B cell (primary cell): ENCODE results near the gene CASP12. TPM values are rescaled to one million over a fixed set of nuclear protein-coding genes. Genes with fewer than 3 reads are reported as not detected.

Experiments
- ATAC-seq: fragments of 200-7000 bp; cut with Tn5 transposase; one replicate; pipeline ENCODE4 v1.10.0; 2021; ENCODE audit warnings: low read depth, mild to moderate bottlenecking, moderate number of reproducible peaks, moderate library complexity
- CTCF ChIA-PET: fragments of 350-600 bp; sonication (Branson Sonifier 250); formaldehyde crosslinking; loops from one replicate; lab custom pipeline; 2021; ENCODE audit warnings: antibody characterized with exemption, inconsistent platforms; lab: Charles Lee
- POLR2A ChIA-PET: fragments of 350-600 bp; sonication (Branson Sonifier 250); formaldehyde crosslinking; loops from one replicate; lab custom pipeline; 2021; ENCODE audit warnings: antibody characterized with exemption; lab: Charles Lee
- DNase-seq: peaks from one replicate; pipeline ENCODE4 v3.0.0; 2013
- H2AFZ ChIP-seq: 2 replicates; pipeline ENCODE4 v1.6.1; 2012; ENCODE audit warnings: mild to moderate bottlenecking, low read depth, low read length; ENCODE audit not compliant: insufficient read depth, poor library complexity, severe bottlenecking
- H3K27ac ChIP-seq, 2 donors: 1 replicate in 1 of 2; 2 replicates in 1 of 2; pipeline ENCODE4 v1.5.1; 2012 to 2013; ENCODE audit warnings: low read length in 2 of 2, mild to moderate bottlenecking in 2 of 2, moderate library complexity in 1 of 2
- H3K27me3 ChIP-seq, 4 experiments: fragments of 200-600 bp in 1 of 4; sonication (generic) in 1 of 4; replicated peaks in 1 of 4; 1 replicate in 2 of 4; 2 replicates in 2 of 4; pipeline versions ENCODE4 v1.6.1 to v1.7.0; 2013 to 2016; ENCODE audit warnings: low read length in 3 of 4, mild to moderate bottlenecking in 2 of 4, mixed read lengths in 1 of 4, moderate library complexity in 1 of 4; ENCODE audit not compliant: insufficient read depth in 4 of 4, control insufficient read depth in 3 of 4; ENCODE audit errors: control extremely low read depth in 1 of 4
- H3K36me3 ChIP-seq, 2 experiments: replicated peaks in 1 of 2; 1 replicate in 1 of 2; 2 replicates in 1 of 2; pipeline versions ENCODE4 v1.6.1 to v1.7.1; 2013; ENCODE audit warnings: low read length in 1 of 2; ENCODE audit not compliant: insufficient read depth in 2 of 2, control insufficient read depth in 1 of 2; ENCODE audit errors: control extremely low read depth in 1 of 2, extremely low read depth in 1 of 2
- H3K4me1 ChIP-seq, 2 donors: fragments of 200-600 bp in 1 of 2; sonication (generic) in 1 of 2; 1 replicate in 1 of 2; 2 replicates in 1 of 2; pipeline versions ENCODE4 v1.5.1 to v1.6.1; 2013 to 2017; ENCODE audit warnings: low read length in 2 of 2; ENCODE audit not compliant: control insufficient read depth in 2 of 2, insufficient read depth in 2 of 2
- H3K4me2 ChIP-seq: replicated peaks from 2 replicates; pipeline ENCODE3; 2012; ENCODE audit warnings: mild to moderate bottlenecking, low read depth, low read length; ENCODE audit not compliant: poor library complexity, severe bottlenecking
- H3K4me3 ChIP-seq, 5 experiments: fragments of 200-600 bp in 1 of 5; sonication (generic) in 1 of 5; 1 replicate in 3 of 5; 2 replicates in 2 of 5; pipeline versions ENCODE4 v1.5.1 to v1.7.0; 2011 to 2016; ENCODE audit warnings: low read length in 4 of 5, mild to moderate bottlenecking in 4 of 5, low read depth in 2 of 5, control low read depth in 1 of 5, moderate library complexity in 1 of 5; ENCODE audit not compliant: insufficient read depth in 1 of 5; ENCODE audit errors: control extremely low read depth in 1 of 5, extremely low read depth in 1 of 5
- H3K79me2 ChIP-seq: fragments of 200-600 bp; sonication (generic); one replicate; pipeline ENCODE4 v1.6.0; 2016; ENCODE audit warnings: low read length; ENCODE audit not compliant: control insufficient read depth, insufficient read depth
- H3K9ac ChIP-seq: fragments of 200-600 bp; sonication (generic); 2 replicates; pipeline ENCODE4 v1.6.1; 2017; ENCODE audit warnings: mild to moderate bottlenecking, low read length, moderate library complexity
- H3K9me3 ChIP-seq, 3 donors: one replicate each; pipeline versions ENCODE4 v1.6.1 to v1.7.1; 2013; ENCODE audit warnings: low read length in 2 of 3; ENCODE audit not compliant: control insufficient read depth in 2 of 3, insufficient read depth in 1 of 3; ENCODE audit errors: control extremely low read depth in 1 of 3
- H4K20me1 ChIP-seq: 2 replicates; pipeline ENCODE4 v1.6.0; 2012; ENCODE audit warnings: mild to moderate bottlenecking, low read length; ENCODE audit not compliant: insufficient read depth, control insufficient read depth, poor library complexity, severe bottlenecking
- H3K27ac Mint-ChIP-seq: one replicate; pipeline ENCODE4 v1.8.0; 2021; ENCODE audit warnings: mixed read lengths
- H3K27me3 Mint-ChIP-seq: one replicate; pipeline ENCODE4 v1.8.0; 2021; ENCODE audit warnings: mixed read lengths
- H3K4me1 Mint-ChIP-seq: one replicate; pipeline ENCODE4 v1.8.0; 2021; ENCODE audit warnings: mixed read lengths
- H3K4me3 Mint-ChIP-seq: one replicate; pipeline ENCODE4 v1.8.0; 2021; ENCODE audit warnings: mixed read lengths
- H3K9me3 Mint-ChIP-seq: one replicate; pipeline ENCODE4 v1.8.0; 2022; ENCODE audit warnings: mixed read lengths; ENCODE audit not compliant: insufficient read depth
- EZH2 ChIP-seq: IDR thresholded peaks from 2 replicates; pipeline ENCODE4 v1.6.1; 2012; ENCODE audit warnings: borderline replicate concordance, low read depth, mild to moderate bottlenecking, moderate library complexity, low read length; ENCODE audit not compliant: insufficient read depth, poor library complexity, severe bottlenecking
- whole genome bisulfite sequencing: methylation state at CpG from one replicate; pipeline ENCODE4 v1.1.5; 2013; ENCODE audit warnings: missing lambda C conversion rate; ENCODE audit not compliant: insufficient coverage; 5-methylcytosine and 5-hydroxymethylcytosine counted together
- intact Hi-C: fragments of 100-400 bp; cut with micrococcal nuclease; formaldehyde crosslinking; loops from one replicate; pipeline ENCODE4 v1.10.0; 2022
- polyA plus RNA-seq: library from polyadenylated mRNA; depleted of rRNA; stranded (reverse); fragments of >200 nt; gene quantifications from 2 replicates; pipeline ENCODE4 v1.2.3, GENCODE V29; 2012
- total RNA-seq, 2 donors: library from RNA; stranded (reverse); fragments of 120-200 nt in 1 of 2; gene quantifications; 1 replicate in 1 of 2; 2 replicates in 1 of 2; pipeline versions ENCODE4 v1.2.3 to v1.2.4, GENCODE V29; 2013 to 2022
- TF ChIP-seq, protein P1 (sequence below): fragments of 200-600 bp; IDR thresholded peaks from one replicate; pipeline ENCODE4 v1.8.0; 2022; ENCODE audit warnings: antibody characterized with exemption, mild to moderate bottlenecking

The CASP12 gene
- total and polyA plus RNA-seq, 2 donors (not counting 1 experiment from before 2014, with no cell fraction given): 0.09 TPM; not detected in 1

DNA sequence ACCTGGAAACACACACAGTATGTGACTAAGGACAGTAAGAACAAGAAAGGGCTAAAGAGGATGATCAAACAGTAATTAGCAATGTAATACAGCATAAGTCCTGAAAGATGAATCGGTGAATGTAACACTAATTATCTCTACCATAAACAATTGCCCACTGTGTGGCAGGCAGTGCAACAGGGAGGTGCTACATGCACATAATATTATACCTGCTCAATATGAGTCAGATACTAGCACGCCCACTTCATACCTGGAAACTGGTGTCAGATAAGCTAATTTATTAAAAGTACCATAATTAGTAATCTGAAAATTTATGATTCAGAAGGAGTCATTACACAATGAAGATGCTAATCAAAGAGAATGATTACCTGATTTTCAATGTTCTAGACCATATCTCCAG is 14.9 kb downstream of the CASP12 start:
- Mint-ChIP-seq H3K27ac (no peak overlapping the region), H3K4me1 (peaks cover 40% of the 10 kb centered on the region), H3K9me3 (no peaks in the 10 kb centered on the region), H3K27me3 (no peaks in the 10 kb centered on the region), H3K4me3 (no peak overlapping the region)
- no peak for ATAC-seq
- Histone ChIP-seq H3K4me2 (no peak overlapping the region), H3K9ac (no peak overlapping the region), H2AFZ (no peak overlapping the region), H3K36me3 (no peaks in the 10 kb centered on the region), H3K27me3 (no peaks in the 10 kb centered on the region), H3K27ac (no peak overlapping the region), H4K20me1 (no peaks in the 10 kb centered on the region), H3K4me1 (peaks cover 11 to 12% of the 10 kb centered on the region in 2 donors), H3K9me3 (peaks cover 0 to 2% (median 0%) of the 10 kb centered on the region in 3 donors), H3K79me2 (no peaks in the 10 kb centered on the region), H3K4me3 (no peak overlapping the region)
- no peak for DNase-seq
- ChIA-PET CTCF (interaction anchor here (0.9 kb wide), 1 partner anchor 15 kb away, joined by 3 read pairs; the partner anchor contains the start of gene CASP12), POLR2A (no interaction called here)
- intact Hi-C loops: loop anchor here (5.0 kb wide), 2 partner anchors 34 to 41 kb away; no protein-coding TSS in a partner anchor
- no CpG with 5 or more reads among the region's 2 CpGs for WGBS
- no peak for TF ChIP-seq EZH2
- TF ChIP-seq, protein P1, sequence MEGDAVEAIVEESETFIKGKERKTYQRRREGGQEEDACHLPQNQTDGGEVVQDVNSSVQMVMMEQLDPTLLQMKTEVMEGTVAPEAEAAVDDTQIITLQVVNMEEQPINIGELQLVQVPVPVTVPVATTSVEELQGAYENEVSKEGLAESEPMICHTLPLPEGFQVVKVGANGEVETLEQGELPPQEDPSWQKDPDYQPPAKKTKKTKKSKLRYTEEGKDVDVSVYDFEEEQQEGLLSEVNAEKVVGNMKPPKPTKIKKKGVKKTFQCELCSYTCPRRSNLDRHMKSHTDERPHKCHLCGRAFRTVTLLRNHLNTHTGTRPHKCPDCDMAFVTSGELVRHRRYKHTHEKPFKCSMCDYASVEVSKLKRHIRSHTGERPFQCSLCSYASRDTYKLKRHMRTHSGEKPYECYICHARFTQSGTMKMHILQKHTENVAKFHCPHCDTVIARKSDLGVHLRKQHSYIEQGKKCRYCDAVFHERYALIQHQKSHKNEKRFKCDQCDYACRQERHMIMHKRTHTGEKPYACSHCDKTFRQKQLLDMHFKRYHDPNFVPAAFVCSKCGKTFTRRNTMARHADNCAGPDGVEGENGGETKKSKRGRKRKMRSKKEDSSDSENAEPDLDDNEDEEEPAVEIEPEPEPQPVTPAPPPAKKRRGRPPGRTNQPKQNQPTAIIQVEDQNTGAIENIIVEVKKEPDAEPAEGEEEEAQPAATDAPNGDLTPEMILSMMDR: no peak

DNA sequence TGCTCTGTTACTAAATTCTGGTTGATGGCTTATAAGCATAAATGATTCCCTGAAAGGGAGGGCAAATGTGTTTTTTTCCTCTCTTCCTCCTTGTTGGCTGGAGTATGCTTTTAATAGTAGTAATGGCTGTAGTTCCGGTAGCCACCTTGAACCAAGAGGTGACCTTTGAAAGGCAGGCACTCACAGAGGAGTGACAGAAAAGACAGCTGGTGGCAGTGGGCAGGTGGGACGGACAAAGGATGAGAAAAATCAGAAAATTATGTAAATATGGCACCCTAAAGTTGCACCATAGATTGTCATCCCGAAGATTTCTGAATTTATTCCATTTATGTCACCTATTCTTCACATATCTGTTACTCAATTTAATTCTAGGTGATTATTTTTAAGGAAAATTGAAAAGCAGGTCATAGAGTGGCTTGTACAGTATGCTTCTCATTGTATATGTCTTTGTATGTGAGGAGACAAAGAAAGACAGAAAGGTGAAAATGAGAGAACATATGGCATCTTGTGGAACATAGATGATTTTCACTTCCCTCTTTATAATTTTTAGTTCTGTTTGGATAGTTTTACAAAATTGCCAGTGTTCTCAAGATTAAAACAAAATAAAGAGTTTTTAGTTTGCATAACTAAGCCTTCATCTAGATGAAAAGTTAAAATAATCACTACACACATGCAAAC is 17.0 kb downstream of the CASP12 start:
- Histone ChIP-seq H3K27ac (peak overlapping the region; percentile 29 to 58), H3K4me2 (peak overlapping the region; percentile 39), H3K4me1 (peaks cover 28 to 29% of the 10 kb centered on the region in 2 donors), H4K20me1 (no peaks in the 10 kb centered on the region), H3K36me3 (no peaks in the 10 kb centered on the region), H3K9me3 (peaks cover 0 to 2% (median 0%) of the 10 kb centered on the region in 3 donors), H3K79me2 (no peaks in the 10 kb centered on the region), H3K27me3 (no peaks in the 10 kb centered on the region), H3K4me3 (peak overlapping the region in 1 of 5 experiments; percentile 20), H3K9ac (peak overlapping the region; percentile 8), H2AFZ (peak overlapping the region; percentile 24)
- H3K4me3 Mint-ChIP-seq: peak overlapping the region; percentile 66
- intact Hi-C loops: loop anchor here (5.0 kb wide), 2 partner anchors 36 to 39 kb away; no protein-coding TSS in a partner anchor
- H3K27ac Mint-ChIP-seq: peak overlapping the region; percentile 83
- DNase-seq (peak; percentile 32), ATAC-seq (peak; percentile 46)
- TF ChIP-seq, protein P1: no peak
- TF ChIP-seq EZH2: no peak
- H3K4me1 Mint-ChIP-seq: peaks cover 61% of the 10 kb centered on the region
- no peaks in the 10 kb centered on the region for H3K27me3 Mint-ChIP-seq
- ChIA-PET CTCF (interaction anchor here (1.1 to 2.5 kb wide), 3 partner anchors 11 to 272 kb away, joined by 3 to 9 read pairs (median 6); no protein-coding TSS in a partner anchor), POLR2A (no interaction called here)
- no CpG with 5 or more reads among the region's 3 CpGs for WGBS
- H3K9me3 Mint-ChIP-seq: no peaks in the 10 kb centered on the region
